ENCODE results near the gene LRRC9. TPM values are rescaled to one million over a fixed set of nuclear protein-coding genes. Genes with fewer than 3 reads are reported as not detected.

LRRC9 gene
- total RNA-seq: not detected in 2 replicates

DNA sequence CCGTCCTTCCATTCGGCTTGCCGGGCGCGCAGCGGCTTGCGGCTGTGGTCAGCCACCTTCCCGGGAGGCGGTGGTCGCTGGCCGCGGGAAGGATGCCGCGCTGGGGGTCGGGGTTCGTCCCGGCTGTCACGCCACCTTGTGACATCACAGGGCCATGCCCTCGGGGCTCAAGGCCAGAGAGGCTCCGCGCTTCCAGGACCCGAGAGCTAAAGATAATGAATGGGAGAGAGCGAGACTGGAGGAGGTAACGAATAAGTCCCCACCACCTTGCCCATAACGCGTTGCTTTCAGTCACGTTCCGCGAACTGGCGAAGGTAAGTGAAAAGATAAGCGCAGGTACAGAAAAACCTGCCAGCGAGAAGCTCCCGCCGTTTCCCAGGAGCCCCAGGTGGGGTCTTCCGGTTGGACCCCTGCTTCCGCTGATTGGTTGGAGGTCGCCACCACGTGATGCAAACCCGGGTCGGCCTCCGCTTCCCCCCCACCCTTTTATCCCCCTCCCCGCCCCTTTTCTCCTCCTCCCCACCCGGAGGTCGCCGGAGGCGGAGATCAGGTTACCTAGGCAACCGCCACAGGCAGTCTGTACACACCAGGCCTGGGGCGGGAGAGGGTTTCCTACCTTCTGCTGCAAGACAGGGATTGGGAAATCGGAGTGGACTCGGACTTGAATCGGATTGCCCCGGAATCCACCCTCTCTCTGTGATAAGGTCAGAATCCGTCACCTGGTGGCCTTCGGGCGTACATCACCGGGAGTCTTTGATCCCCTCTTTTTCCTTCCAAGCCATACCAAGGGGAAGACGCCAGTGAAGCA, at the start of gene LRRC9:
LRRC9 (plus strand) TSS at position 575 of the 808 bp plus-strand sequence.

DNA sequence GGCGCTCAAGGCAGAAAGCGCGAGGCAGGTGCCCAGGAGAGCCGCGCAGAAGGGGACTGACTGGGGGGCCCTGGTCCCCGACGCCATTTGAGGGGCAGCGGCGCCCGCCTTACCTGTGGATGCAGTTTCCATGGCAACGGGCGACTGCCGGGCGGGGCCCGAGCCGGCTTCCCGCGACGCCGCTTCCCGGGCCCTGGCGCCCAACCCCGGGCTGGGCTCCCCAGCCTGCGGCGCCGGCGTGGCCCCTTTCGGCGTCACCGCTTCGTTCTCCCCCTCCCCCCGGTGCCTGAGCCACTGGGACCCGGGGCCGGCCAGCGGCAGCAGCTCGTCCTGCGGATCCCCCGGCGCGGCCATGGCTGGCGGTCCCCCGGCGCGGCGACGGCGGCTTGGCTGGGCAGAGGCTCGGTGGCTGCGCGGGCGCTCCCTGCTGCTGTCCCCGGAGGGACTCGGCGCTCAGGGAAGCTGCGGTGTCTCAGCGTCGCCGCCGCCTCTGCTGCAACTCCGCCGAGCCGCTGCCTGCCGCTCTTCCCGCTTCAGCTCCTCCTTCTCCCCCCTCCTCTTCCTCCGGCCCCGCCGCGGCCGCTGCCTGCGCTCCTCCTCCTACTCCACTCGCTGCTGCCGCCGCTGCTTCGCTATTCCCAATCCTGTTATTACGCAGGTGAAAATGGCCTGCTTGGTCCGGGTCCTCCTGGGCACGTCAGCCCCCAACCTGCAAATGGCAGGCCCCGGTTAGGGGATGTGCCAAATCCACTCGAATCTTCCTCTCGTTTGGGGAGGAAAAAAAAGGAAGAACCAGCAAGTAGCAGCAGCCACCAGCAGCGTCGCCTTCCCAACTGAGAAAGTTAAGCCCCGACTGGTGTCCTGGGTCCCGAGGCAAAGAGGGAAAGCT, 49.4 kb upstream of the LRRC9 start, which contains the start of gene RTN1:
RTN1 (minus strand) TSS at position 500 of the 889 bp plus-strand sequence; CDS start at position 354, 146 bp downstream.

DNA sequence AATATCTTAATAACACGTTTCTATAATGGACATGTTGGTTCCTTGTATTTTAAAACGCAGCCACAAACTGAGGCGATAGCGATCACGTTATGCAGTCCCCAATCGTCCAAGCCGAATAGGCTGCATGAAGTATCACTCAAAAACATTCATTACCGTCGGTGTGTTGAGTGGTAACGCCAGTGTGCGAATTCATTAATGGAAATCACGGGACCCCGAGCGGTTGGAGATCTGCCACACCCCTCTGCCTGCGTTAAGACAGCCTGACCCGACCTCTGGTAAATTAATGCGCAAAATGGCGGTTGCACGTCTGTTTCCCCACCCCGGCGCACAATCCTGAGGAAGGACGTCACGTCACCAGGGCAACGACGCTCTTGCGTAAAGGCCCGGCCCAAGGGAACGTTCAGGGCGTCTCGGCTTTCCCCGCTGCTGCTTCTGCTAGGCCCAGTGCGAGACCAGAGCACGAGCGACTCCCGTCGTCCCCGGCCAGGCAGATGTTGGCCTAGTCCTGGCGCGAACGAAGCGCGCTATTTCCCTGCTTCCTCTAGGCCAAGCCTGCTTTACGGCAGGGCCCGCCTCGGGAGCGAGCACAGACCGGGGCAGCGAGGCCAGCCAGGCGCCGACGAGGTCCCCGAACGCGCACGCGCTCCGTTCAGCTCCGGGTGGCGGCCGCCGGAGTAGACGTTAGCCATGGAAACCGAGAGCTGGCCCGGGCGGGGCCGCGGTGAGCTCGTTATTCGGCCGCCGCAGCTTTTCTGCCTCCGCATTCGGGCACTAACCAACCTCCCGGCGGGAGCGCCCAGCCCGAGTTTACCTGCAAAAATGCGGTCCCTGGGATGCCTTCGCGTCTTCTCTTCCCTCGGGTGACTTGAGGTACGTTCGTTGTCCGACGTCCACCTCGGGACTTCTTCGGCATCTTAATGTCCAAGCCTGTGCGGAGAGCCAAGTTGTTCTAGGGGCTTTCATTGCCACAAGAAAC, 171.9 kb downstream of the LRRC9 start, which contains the start of gene PCNX4:
PCNX4 (plus strand) TSS at position 374 of the 976 bp plus-strand sequence. CDS start 15,716 bp downstream, outside the sequence.

Other genes starting within 250 kb of the LRRC9 start
- 0.12 and 0.34 TPM in 2 replicates for gene RTN1, start 49.4 kb upstream of the LRRC9 start, total RNA-seq
- 51.6 and 60.3 TPM in 2 replicates for gene PCNX4, start 171.8 kb downstream of the LRRC9 start, total RNA-seq
- gene DHRS7, start 245.3 kb downstream of the LRRC9 start, total RNA-seq: 25.0 and 31.9 TPM in 2 replicates